ENCODE results near the gene TBL1XR1. TPM values are rescaled to one million over a fixed set of nuclear protein-coding genes. Genes with fewer than 3 reads are reported as not detected.

Gene TBL1XR1
- total RNA-seq, 1 experiment from 2014 or later = 77.6 TPM

GRCh38 chr3:177126015-177126773 is 71.1 kb downstream of the TBL1XR1 start:
- Histone ChIP-seq H3K4me2 (ENCODE audit: low read length) (peak overlapping the region; percentile 42; the same call in 1 of the 2 replicates), H3K27ac (ENCODE audit: low read length) (peak overlapping the region; percentile 54), H2AFZ (ENCODE audit: low read length) (no peak overlapping the region), H4K20me1 (ENCODE audit: low read length) (peaks cover 44% of the 10 kb centered on the region), H3K9me2 (replicated peaks; ENCODE audit: low read length) (no peaks in the 10 kb centered on the region), H3F3A (ENCODE audit: low read length, unreplicated experiment) (no peaks in the 10 kb centered on the region), H3K4me3 (ENCODE audit: low read length) (no peak overlapping the region), H3K79me2 (ENCODE audit: low read length) (peaks cover 99% of the 10 kb centered on the region), H3K4me1 (ENCODE audit: insufficient read depth, low read length) (peaks cover 32% of the 10 kb centered on the region), H3K36me3 (ENCODE audit: low read depth, low read length) (peaks cover 3% of the 10 kb centered on the region; the same call in 1 of the 2 replicates), H3K9ac (ENCODE audit: low read length) (no peak overlapping the region), H3K9me3 (ENCODE audit: low read length) (no peaks in the 10 kb centered on the region), H3K27me3 (ENCODE audit: low read length) (no peaks in the 10 kb centered on the region)
- POLR2A ChIA-PET (ENCODE audit: unreplicated experiment) = no interaction called here
- peak; percentile 37 for ATAC-seq
- intact Hi-C loops (cut with micrococcal nuclease) = no loop called here
- TF ChIP-seq EZH2 (IDR thresholded peaks at IDR 0.05; ENCODE audit: low read length, unreplicated experiment) = no peak
- TF ChIP-seq, protein P1, sequence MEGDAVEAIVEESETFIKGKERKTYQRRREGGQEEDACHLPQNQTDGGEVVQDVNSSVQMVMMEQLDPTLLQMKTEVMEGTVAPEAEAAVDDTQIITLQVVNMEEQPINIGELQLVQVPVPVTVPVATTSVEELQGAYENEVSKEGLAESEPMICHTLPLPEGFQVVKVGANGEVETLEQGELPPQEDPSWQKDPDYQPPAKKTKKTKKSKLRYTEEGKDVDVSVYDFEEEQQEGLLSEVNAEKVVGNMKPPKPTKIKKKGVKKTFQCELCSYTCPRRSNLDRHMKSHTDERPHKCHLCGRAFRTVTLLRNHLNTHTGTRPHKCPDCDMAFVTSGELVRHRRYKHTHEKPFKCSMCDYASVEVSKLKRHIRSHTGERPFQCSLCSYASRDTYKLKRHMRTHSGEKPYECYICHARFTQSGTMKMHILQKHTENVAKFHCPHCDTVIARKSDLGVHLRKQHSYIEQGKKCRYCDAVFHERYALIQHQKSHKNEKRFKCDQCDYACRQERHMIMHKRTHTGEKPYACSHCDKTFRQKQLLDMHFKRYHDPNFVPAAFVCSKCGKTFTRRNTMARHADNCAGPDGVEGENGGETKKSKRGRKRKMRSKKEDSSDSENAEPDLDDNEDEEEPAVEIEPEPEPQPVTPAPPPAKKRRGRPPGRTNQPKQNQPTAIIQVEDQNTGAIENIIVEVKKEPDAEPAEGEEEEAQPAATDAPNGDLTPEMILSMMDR (conservative IDR thresholded peaks at IDR 0.05; ENCODE audit: low read depth, low read length) = no peak
- no peak for TF ChIP-seq EZH2phosphoT487 (IDR thresholded peaks at IDR 0.05; ENCODE audit: borderline replicate concordance, low read length)
- DNase-seq = peak; percentile 67
- CTCF ChIA-PET = no interaction called here
- no TSS peak for BruUV-seq (replicated peaks)

GRCh38 chr3:177124882-177125281 is 72.4 kb downstream of the TBL1XR1 start:
- H3K9me2 ChIP-seq (replicated peaks; ENCODE audit: low read length) = no peaks in the 10 kb centered on the region
- BruUV-seq (replicated peaks) = no TSS peak
- no peak overlapping the region for H3K4me3 ChIP-seq (ENCODE audit: low read length)
- no peak overlapping the region for H3K4me2 ChIP-seq (ENCODE audit: low read length)
- ATAC-seq (no peak), DNase-seq (no peak)
- H3K27ac ChIP-seq (ENCODE audit: low read length) = no peak overlapping the region
- H3K9me3 ChIP-seq (ENCODE audit: low read length) = no peaks in the 10 kb centered on the region
- no peaks in the 10 kb centered on the region for H3K27me3 ChIP-seq (ENCODE audit: low read length)
- H3K36me3 ChIP-seq (ENCODE audit: low read depth, low read length) = no peaks in the 10 kb centered on the region; the same call in 1 of the 2 replicates
- ChIA-PET POLR2A (ENCODE audit: unreplicated experiment) (interaction anchor here (0.7 kb wide), 1 partner anchor 21 kb away, joined by 3 read pairs; no protein-coding TSS in a partner anchor), CTCF (no interaction called here)
- H4K20me1 ChIP-seq (ENCODE audit: low read length) = peaks cover 44% of the 10 kb centered on the region
- peaks cover 32% of the 10 kb centered on the region for H3K4me1 ChIP-seq (ENCODE audit: insufficient read depth, low read length)
- no peaks in the 10 kb centered on the region for H3F3A ChIP-seq (ENCODE audit: low read length, unreplicated experiment)
- H3K9ac ChIP-seq (ENCODE audit: low read length) = no peak overlapping the region
- peaks cover 100% of the 10 kb centered on the region for H3K79me2 ChIP-seq (ENCODE audit: low read length)
- TF ChIP-seq, protein P1 (conservative IDR thresholded peaks at IDR 0.05; ENCODE audit: low read depth, low read length) = no peak
- TF ChIP-seq EZH2 (IDR thresholded peaks at IDR 0.05; ENCODE audit: low read length, unreplicated experiment) (no peak), EZH2phosphoT487 (IDR thresholded peaks at IDR 0.05; ENCODE audit: borderline replicate concordance, low read length) (no peak)
- no peak overlapping the region for H2AFZ ChIP-seq (ENCODE audit: low read length)
- intact Hi-C loops (cut with micrococcal nuclease) = no loop called here

- no peaks in the 10 kb centered on the region for H3F3A ChIP-seq (ENCODE audit: low read length, unreplicated experiment)
- no TSS peak for BruUV-seq (replicated peaks)
- CTCF ChIA-PET = no interaction called here
- H3K36me3 ChIP-seq (ENCODE audit: low read depth, low read length) = no peaks in the 10 kb centered on the region
- H4K20me1 ChIP-seq (ENCODE audit: low read length) = peaks cover 39% of the 10 kb centered on the region
- DNase-seq (no peak), ATAC-seq (no peak)
- TF ChIP-seq EZH2 (IDR thresholded peaks at IDR 0.05; ENCODE audit: low read length, unreplicated experiment) = no peak
- TF ChIP-seq, protein P1 (conservative IDR thresholded peaks at IDR 0.05; ENCODE audit: low read depth, low read length) = no peak
- TF ChIP-seq EZH2phosphoT487 (IDR thresholded peaks at IDR 0.05; ENCODE audit: borderline replicate concordance, low read length) = no peak
- H3K4me3 ChIP-seq (ENCODE audit: low read length) = no peak overlapping the region
- peaks cover 32% of the 10 kb centered on the region for H3K4me1 ChIP-seq (ENCODE audit: insufficient read depth, low read length)
- H3K79me2 ChIP-seq (ENCODE audit: low read length) = peaks cover 100% of the 10 kb centered on the region
- H3K9me2 ChIP-seq (replicated peaks; ENCODE audit: low read length) = no peaks in the 10 kb centered on the region
- no peak overlapping the region for H3K9ac ChIP-seq (ENCODE audit: low read length)
- intact Hi-C loops (cut with micrococcal nuclease) = no loop called here
- no peaks in the 10 kb centered on the region for H3K27me3 ChIP-seq (ENCODE audit: low read length)
- POLR2A ChIA-PET (ENCODE audit: unreplicated experiment) = no interaction called here
- H3K4me2 ChIP-seq (ENCODE audit: low read length) = no peak overlapping the region
- H3K27ac ChIP-seq (ENCODE audit: low read length) = no peak overlapping the region
- H2AFZ ChIP-seq (ENCODE audit: low read length) = no peak overlapping the region
- no peaks in the 10 kb centered on the region for H3K9me3 ChIP-seq (ENCODE audit: low read length)
Observed at GRCh38 chr3:177123822-177124221, 73.5 kb downstream of the TBL1XR1 start.

Measured in PC-3 (cell line).